ENCODE data around the gene PRRG2. TPM values are rescaled to one million over a fixed set of nuclear protein-coding genes. Genes with fewer than 3 reads are reported as not detected.

Gene PRRG2
- total and polyA plus RNA-seq, 2 of the 13 experiments (the other 11 are each of a cell fraction or from before 2014, with no cell fraction given): 0.66 to 0.82 TPM

DNA sequence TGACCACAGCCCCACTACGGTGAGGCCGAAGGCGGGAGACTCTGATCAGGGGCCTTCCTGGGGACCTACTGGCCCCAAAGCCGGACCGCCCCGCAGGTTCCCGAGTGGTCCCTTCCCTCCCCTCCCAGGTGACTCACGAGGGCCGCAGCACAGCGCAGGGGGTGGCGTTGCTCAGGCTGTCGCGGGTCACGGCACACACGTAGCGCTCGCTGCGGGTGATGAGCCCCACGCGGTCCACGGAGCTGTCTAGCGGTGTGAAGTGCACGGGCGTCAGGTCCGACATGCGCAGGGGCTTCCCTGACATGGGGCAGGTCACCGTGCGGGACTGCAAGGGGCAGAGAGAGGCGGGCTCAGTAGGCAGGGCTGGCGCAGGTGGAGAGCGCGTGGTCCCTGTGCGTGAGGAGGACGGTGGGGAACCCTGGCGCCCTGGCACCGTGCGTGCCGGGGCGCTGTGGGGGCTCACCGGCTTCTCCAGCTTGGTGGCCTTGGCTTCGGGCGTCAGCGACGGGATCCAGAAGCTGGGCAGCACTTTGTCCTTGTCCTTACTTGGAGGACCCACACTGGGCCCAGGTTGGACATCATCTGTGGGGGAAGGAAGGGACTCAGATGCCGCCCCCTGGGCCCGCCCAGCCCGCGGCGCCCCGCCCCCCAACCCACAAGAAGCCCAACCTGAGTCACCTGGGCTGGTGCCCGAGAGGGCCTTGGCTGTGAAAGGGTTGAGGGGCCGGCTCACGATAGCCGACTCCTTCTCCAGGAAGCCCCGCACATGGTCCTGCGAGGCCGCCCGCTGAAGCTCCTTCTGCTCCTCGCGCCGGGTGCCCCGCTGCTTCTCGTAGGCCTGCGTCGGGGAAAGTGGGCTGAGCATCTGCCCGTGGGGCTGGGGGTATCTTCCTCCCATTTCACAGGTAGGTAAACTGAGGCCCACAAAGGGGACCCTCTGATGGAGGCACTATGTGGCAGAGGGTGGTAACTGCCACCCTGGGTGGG lies 24.4 kb upstream of the PRRG2 start:
- H3K27ac ChIP-seq (ENCODE audit: extremely low read length, insufficient read depth, low read length): no peak overlapping the region
- H3K4me2 ChIP-seq (ENCODE audit: low read depth, low read length): no peak overlapping the region
- POLR2A ChIA-PET: no interaction called here
- peaks cover 18 to 46% of the 10 kb centered on the region in 2 experiments for H3K36me3 ChIP-seq (replicated peaks in 1 of 2; ENCODE audit: control insufficient read depth in 1 of 2, insufficient read depth in 2 of 2, low read length in 2 of 2)
- H4K20me1 ChIP-seq (ENCODE audit: insufficient read depth, low read length): no peaks in the 10 kb centered on the region
- no peaks in the 10 kb centered on the region for H3K79me2 ChIP-seq (ENCODE audit: insufficient read depth, low read length)
- no peaks in the 10 kb centered on the region for H3K27me3 ChIP-seq (ENCODE audit: control insufficient read depth in 1 of 2, insufficient read depth in 2 of 2, low read length in 2 of 2)
- H3K9me3 ChIP-seq (ENCODE audit: low read length): no peaks in the 10 kb centered on the region
- H3K4me3 ChIP-seq (replicated peaks in 1 of 3; ENCODE audit: insufficient read depth in 1 of 3, low read depth in 2 of 3, low read length in 3 of 3): no peak overlapping the region
- BruUV-seq (replicated peaks): no TSS peak
- H2AFZ ChIP-seq (ENCODE audit: low read length): no peak overlapping the region
- intact Hi-C loops (cut with micrococcal nuclease; ENCODE audit: unreplicated experiment): no loop called here
- peaks cover 38% of the 10 kb centered on the region for H3K4me1 ChIP-seq (ENCODE audit: insufficient read depth, low read length)
- H3K9ac ChIP-seq (ENCODE audit: insufficient read depth, low read depth, low read length): no peak overlapping the region
- CTCF ChIA-PET (ENCODE audit: low intra/inter-chr PET ratio, low total read pairs): no interaction called here
- ATAC-seq (no peak), FAIRE-seq (no peak), DNase-seq (ENCODE audit: low spot score) (no peak)
- in situ Hi-C loops (cut with HindIII; ENCODE audit: extremely low pct_ligation_motif_present, low pct_unique_long_range_greater_than_20kb): no loop called here
- over 99% methylated on average over 39 of the region's 66 CpGs for WGBS (ENCODE audit: low lambda C conversion rate)
- no peak for TF ChIP-seq FOXK2 (IDR thresholded peaks at IDR 0.05)
- TF ChIP-seq ZNF138 (CRISPR knock-in tag; IDR thresholded peaks at IDR 0.05; ENCODE audit: low read depth): no peak
- TF ChIP-seq, protein P1, sequence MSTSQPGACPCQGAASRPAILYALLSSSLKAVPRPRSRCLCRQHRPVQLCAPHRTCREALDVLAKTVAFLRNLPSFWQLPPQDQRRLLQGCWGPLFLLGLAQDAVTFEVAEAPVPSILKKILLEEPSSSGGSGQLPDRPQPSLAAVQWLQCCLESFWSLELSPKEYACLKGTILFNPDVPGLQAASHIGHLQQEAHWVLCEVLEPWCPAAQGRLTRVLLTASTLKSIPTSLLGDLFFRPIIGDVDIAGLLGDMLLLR (CRISPR knock-in tag; IDR thresholded peaks at IDR 0.05): no peak
- TF ChIP-seq SP2 (CRISPR knock-in tag; IDR thresholded peaks at IDR 0.05): no peak
- TF ChIP-seq CAMTA2 (CRISPR knock-in tag; IDR thresholded peaks at IDR 0.05; ENCODE audit: borderline replicate concordance): no peak
- TF ChIP-seq, protein P2, sequence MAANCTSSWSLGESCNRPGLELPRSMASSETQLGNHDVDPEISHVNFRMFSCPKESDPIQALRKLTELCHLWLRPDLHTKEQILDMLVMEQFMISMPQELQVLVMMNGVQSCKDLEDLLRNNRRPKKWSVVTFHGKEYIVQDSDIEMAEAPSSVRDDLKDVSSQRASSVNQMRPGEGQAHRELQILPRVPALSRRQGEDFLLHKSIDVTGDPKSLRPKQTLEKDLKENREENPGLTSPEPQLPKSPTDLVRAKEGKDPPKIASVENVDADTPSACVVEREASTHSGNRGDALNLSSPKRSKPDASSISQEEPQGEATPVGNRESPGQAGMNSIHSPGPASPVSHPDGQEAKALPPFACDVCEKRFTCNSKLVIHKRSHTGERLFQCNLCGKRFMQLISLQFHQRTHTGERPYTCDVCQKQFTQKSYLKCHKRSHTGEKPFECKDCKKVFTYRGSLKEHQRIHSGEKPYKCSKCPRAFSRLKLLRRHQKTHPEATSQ (CRISPR knock-in tag; IDR thresholded peaks at IDR 0.05; ENCODE audit: borderline replicate concordance): no peak
- peak; percentile 54 for TF ChIP-seq AGO1 (IDR thresholded peaks at IDR 0.05; ENCODE audit: low read depth, low read length, poor library complexity, severe bottlenecking)
- TF ChIP-seq, protein P3, sequence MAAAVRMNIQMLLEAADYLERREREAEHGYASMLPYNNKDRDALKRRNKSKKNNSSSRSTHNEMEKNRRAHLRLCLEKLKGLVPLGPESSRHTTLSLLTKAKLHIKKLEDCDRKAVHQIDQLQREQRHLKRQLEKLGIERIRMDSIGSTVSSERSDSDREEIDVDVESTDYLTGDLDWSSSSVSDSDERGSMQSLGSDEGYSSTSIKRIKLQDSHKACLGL (CRISPR knock-in tag; IDR thresholded peaks at IDR 0.05): no peak
- no peak for TF ChIP-seq ZNF572 (CRISPR knock-in tag; IDR thresholded peaks at IDR 0.05)
- TF ChIP-seq ZNF629 (CRISPR knock-in tag; conservative IDR thresholded peaks at IDR 0.05): peak; percentile 88
- TF ChIP-seq GLI4 (CRISPR knock-in tag; IDR thresholded peaks at IDR 0.05; ENCODE audit: borderline replicate concordance): no peak
- TF ChIP-seq MAF1 (CRISPR knock-in tag; IDR thresholded peaks at IDR 0.05; ENCODE audit: borderline replicate concordance): no peak
- no peak for TF ChIP-seq ZNF737 (CRISPR knock-in tag; IDR thresholded peaks at IDR 0.05; ENCODE audit: borderline replicate concordance)
- TF ChIP-seq KDM2A (CRISPR knock-in tag; IDR thresholded peaks at IDR 0.05; ENCODE audit: borderline replicate concordance, low read depth): no peak
- TF ChIP-seq CEBPB (IDR thresholded peaks at IDR 0.05; ENCODE audit: borderline replicate concordance, low read depth, low read length): no peak
- TF ChIP-seq, protein P4, sequence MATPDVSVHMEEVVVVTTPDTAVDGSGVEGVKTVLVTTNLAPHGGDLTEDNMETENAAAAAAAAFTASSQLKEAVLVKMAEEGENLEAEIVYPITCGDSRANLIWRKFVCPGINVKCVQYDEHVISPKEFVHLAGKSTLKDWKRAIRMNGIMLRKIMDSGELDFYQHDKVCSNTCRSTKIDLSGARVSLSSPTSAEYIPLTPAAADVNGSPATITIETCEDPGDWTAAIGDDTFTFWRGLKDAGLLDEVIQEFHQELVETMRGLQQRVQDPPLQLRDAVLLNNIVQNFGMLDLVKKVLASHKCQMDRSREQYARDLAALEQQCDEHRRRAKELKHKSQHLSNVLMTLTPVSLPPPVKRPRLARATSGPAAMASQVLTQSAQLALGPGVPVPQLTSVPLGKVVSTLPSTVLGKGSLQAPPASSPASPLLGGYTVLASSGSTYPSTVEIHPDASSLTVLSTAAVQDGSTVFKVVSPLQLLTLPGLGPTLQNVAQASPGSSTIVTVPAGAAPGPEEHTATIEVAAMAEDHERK (CRISPR knock-in tag; IDR thresholded peaks at IDR 0.05; ENCODE audit: low read depth): no peak
- TF ChIP-seq AGO2 (optimal IDR thresholded peaks at IDR 0.05; ENCODE audit: low read depth, low read length): peak; percentile 72
- no peak for TF ChIP-seq ATF7 (IDR thresholded peaks at IDR 0.05)
- no peak for TF ChIP-seq ATF7 (CRISPR knock-in tag; IDR thresholded peaks at IDR 0.05)

Data from HepG2 (cell line).